Breast epithelium (tissue), 3 donors: ENCODE measurements around the gene MCOLN1.

Source experiments
- POLR2A ChIP-seq: fragments of 450-650 bp; IDR thresholded peaks from one replicate; pipeline ENCODE4 v1.6.1; 2016; ENCODE audit warnings: antibody characterized with exemption, mild to moderate bottlenecking, moderate library complexity
- TF ChIP-seq, protein P1 (sequence below), 3 donors: fragments of 450-650 bp; IDR thresholded peaks; one replicate each; pipeline ENCODE4 v1.5.1; 2016 to 2017; ENCODE audit warnings: antibody characterized with exemption in 3 of 3, mild to moderate bottlenecking in 3 of 3, moderate library complexity in 3 of 3

GRCh38 chr19:7492142-7492541 is 30.3 kb upstream of the MCOLN1 start:
- TF ChIP-seq, protein P1, sequence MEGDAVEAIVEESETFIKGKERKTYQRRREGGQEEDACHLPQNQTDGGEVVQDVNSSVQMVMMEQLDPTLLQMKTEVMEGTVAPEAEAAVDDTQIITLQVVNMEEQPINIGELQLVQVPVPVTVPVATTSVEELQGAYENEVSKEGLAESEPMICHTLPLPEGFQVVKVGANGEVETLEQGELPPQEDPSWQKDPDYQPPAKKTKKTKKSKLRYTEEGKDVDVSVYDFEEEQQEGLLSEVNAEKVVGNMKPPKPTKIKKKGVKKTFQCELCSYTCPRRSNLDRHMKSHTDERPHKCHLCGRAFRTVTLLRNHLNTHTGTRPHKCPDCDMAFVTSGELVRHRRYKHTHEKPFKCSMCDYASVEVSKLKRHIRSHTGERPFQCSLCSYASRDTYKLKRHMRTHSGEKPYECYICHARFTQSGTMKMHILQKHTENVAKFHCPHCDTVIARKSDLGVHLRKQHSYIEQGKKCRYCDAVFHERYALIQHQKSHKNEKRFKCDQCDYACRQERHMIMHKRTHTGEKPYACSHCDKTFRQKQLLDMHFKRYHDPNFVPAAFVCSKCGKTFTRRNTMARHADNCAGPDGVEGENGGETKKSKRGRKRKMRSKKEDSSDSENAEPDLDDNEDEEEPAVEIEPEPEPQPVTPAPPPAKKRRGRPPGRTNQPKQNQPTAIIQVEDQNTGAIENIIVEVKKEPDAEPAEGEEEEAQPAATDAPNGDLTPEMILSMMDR (IDR thresholded peaks at IDR 0.05): no peak
- TF ChIP-seq POLR2A: no peak
